SK-N-SH treated with all-trans-retinoic acid at 6 μM for 48 hours (cell line): Measurements from ENCODE around the gene MAST4.

Experiments used
- ATAC-seq: fragments of 200-7000 bp; cut with Tn5 transposase; 3 replicates; pipeline ENCODE4 v1.9.1; 2020; ENCODE audit warnings: mild to moderate bottlenecking, moderate library complexity
- ARNTL ChIP-seq: fragments of 450-650 bp; formaldehyde crosslinking; IDR thresholded peaks from 2 replicates; pipeline ENCODE4 v1.5.0; 2020; ENCODE audit warnings: low read depth, mild to moderate bottlenecking, moderate library complexity, borderline replicate concordance
- BACH2 ChIP-seq: fragments of 250-450 bp; sonication (Bioruptor Pico); IDR thresholded peaks from 2 replicates; pipeline ENCODE4 v1.9.0; 2021; ENCODE audit warnings: mild to moderate bottlenecking, borderline replicate concordance
- CSDC2 ChIP-seq: fragments of 250-450 bp; sonication (Bioruptor Pico); IDR thresholded peaks from 2 replicates; pipeline ENCODE4 v1.5.0; 2020; ENCODE audit warnings: mild to moderate bottlenecking, moderate library complexity
- CSRNP3 ChIP-seq: fragments of 250-450 bp; sonication (Bioruptor Pico); IDR thresholded peaks from 2 replicates; pipeline ENCODE4 v1.5.1; 2021; ENCODE audit warnings: mild to moderate bottlenecking, moderate library complexity
- ESRRG ChIP-seq: fragments of 250-450 bp; sonication (Bioruptor Pico); IDR thresholded peaks from 2 replicates; pipeline ENCODE4 v1.6.1; 2021; ENCODE audit warnings: mild to moderate bottlenecking
- GLIS3 ChIP-seq: fragments of 250-450 bp; sonication (Bioruptor Pico); IDR thresholded peaks from 2 replicates; pipeline ENCODE4 v1.5.0; 2020; ENCODE audit warnings: mild to moderate bottlenecking, moderate library complexity
- ISL1 ChIP-seq: fragments of 250-450 bp; sonication (Bioruptor Pico); IDR thresholded peaks from 2 replicates; pipeline ENCODE4 v2.1.2; 2022; ENCODE audit warnings: mild to moderate bottlenecking, moderate library complexity
- OSR1 ChIP-seq: fragments of 250-450 bp; sonication (Bioruptor Pico); IDR thresholded peaks from 2 replicates; pipeline ENCODE4 v1.8.0; 2022; ENCODE audit warnings: moderate library complexity, mild to moderate bottlenecking, inconsistent platforms
- PATZ1 ChIP-seq: fragments of 250-450 bp; sonication (Bioruptor Pico); IDR thresholded peaks from 2 replicates; pipeline ENCODE4 v1.8.0; 2020; ENCODE audit warnings: mild to moderate bottlenecking, moderate library complexity, borderline replicate concordance
- POU6F1 ChIP-seq: fragments of 250-450 bp; sonication (Bioruptor Pico); IDR thresholded peaks from 2 replicates; pipeline ENCODE4 v1.8.0; 2021; ENCODE audit warnings: low read depth, mild to moderate bottlenecking, moderate library complexity, borderline replicate concordance
- PPARA ChIP-seq: fragments of 250-450 bp; sonication (Bioruptor Pico); IDR thresholded peaks from 2 replicates; pipeline ENCODE4 v1.5.0; 2020; ENCODE audit warnings: mild to moderate bottlenecking, borderline replicate concordance
- RARB ChIP-seq: fragments of 250-450 bp; sonication (Bioruptor Pico); IDR thresholded peaks from 2 replicates; pipeline ENCODE4 v1.8.0; 2021; ENCODE audit warnings: mild to moderate bottlenecking, moderate library complexity
- SNAI2 ChIP-seq: fragments of 250-450 bp; sonication (Bioruptor Pico); IDR thresholded peaks from 2 replicates; pipeline ENCODE4 v1.5.0; 2020; ENCODE audit warnings: mild to moderate bottlenecking, moderate library complexity
- TOX ChIP-seq: fragments of 250-450 bp; sonication (Bioruptor Pico); IDR thresholded peaks from 2 replicates; pipeline ENCODE4 v1.8.0; 2021; ENCODE audit warnings: mild to moderate bottlenecking, moderate library complexity, borderline replicate concordance
- ZC3H10 ChIP-seq: fragments of 250-450 bp; sonication (Bioruptor Pico); IDR thresholded peaks from 2 replicates; pipeline ENCODE4 v1.5.1; 2021; ENCODE audit warnings: mild to moderate bottlenecking, moderate library complexity
- ZFP3 ChIP-seq: fragments of 250-450 bp; sonication (Bioruptor Pico); IDR thresholded peaks from 2 replicates; pipeline ENCODE4 v1.5.0; 2020; ENCODE audit warnings: mild to moderate bottlenecking, moderate library complexity
- ZFP30 ChIP-seq: fragments of 450-650 bp; formaldehyde crosslinking; IDR thresholded peaks from 2 replicates; pipeline ENCODE4 v1.5.0; 2022; ENCODE audit warnings: mild to moderate bottlenecking, moderate library complexity
- ZNF565 ChIP-seq: fragments of 450-650 bp; formaldehyde crosslinking; conservative IDR thresholded peaks from 2 replicates; pipeline ENCODE4 v1.5.0; 2020; ENCODE audit warnings: low read depth, mild to moderate bottlenecking, moderate library complexity
- ZNF8 ChIP-seq: fragments of 450-650 bp; formaldehyde crosslinking; IDR thresholded peaks from 2 replicates; pipeline ENCODE4 v1.5.0; 2020; ENCODE audit warnings: mild to moderate bottlenecking, moderate library complexity
- TF ChIP-seq, protein P1 (sequence below): fragments of 250-450 bp; sonication (Bioruptor Pico); IDR thresholded peaks from 2 replicates; pipeline ENCODE4 v1.5.0; 2020; ENCODE audit warnings: mild to moderate bottlenecking, moderate library complexity

Gene MAST4

DNA sequence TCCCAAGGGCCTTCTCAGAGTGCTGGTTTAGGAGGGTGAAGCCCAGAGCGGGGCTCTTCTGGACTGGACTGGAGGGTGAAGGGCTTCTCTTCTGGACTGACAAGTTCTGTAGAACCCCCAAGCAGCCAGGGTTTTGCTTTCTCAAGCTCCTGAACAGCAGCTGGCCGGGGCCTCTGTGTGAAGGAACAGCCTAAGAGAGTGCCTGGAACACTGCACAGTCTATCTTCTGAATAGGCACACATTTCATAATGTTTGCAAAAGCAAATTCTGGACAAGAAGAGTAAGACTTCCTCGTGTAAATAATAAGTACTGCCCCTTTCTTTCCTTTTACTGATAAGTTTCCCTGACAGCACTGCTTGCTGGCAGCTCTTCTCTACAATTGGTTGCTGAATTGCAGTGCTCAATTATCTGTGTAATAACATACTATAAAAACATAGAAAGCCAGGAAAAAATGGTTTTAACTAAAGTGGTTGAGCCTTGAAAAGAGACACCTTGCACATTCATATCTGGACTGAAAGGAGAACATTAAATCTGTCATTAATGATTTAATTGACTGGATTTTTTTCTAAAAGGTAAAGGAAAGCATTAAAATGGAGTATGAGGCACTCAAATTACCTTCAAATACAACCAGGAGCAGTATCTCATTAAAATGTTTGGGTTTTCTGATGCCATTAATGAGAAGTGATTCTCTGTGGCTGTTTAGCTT is 20.5 kb downstream of the MAST4 start:
- ATAC-seq: no peak
- no peak for TF ChIP-seq ISL1 (CRISPR knock-in tag)
- TF ChIP-seq TOX: no peak
- no peak for TF ChIP-seq ZFP30 (CRISPR knock-in tag)
- no peak for TF ChIP-seq ESRRG (CRISPR knock-in tag)
- TF ChIP-seq ZNF8 (CRISPR knock-in tag): no peak
- TF ChIP-seq PATZ1 (CRISPR knock-in tag): no peak
- no peak for TF ChIP-seq ARNTL
- TF ChIP-seq OSR1 (CRISPR knock-in tag): no peak
- TF ChIP-seq ZFP3 (CRISPR knock-in tag): no peak

- ATAC-seq: no peak
- no peak for TF ChIP-seq ZC3H10
- TF ChIP-seq, protein P1, sequence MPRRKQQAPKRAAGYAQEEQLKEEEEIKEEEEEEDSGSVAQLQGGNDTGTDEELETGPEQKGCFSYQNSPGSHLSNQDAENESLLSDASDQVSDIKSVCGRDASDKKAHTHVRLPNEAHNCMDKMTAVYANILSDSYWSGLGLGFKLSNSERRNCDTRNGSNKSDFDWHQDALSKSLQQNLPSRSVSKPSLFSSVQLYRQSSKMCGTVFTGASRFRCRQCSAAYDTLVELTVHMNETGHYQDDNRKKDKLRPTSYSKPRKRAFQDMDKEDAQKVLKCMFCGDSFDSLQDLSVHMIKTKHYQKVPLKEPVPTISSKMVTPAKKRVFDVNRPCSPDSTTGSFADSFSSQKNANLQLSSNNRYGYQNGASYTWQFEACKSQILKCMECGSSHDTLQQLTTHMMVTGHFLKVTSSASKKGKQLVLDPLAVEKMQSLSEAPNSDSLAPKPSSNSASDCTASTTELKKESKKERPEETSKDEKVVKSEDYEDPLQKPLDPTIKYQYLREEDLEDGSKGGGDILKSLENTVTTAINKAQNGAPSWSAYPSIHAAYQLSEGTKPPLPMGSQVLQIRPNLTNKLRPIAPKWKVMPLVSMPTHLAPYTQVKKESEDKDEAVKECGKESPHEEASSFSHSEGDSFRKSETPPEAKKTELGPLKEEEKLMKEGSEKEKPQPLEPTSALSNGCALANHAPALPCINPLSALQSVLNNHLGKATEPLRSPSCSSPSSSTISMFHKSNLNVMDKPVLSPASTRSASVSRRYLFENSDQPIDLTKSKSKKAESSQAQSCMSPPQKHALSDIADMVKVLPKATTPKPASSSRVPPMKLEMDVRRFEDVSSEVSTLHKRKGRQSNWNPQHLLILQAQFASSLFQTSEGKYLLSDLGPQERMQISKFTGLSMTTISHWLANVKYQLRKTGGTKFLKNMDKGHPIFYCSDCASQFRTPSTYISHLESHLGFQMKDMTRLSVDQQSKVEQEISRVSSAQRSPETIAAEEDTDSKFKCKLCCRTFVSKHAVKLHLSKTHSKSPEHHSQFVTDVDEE (CRISPR knock-in tag): no peak
- TF ChIP-seq CSDC2 (CRISPR knock-in tag): no peak
- no peak for TF ChIP-seq SNAI2 (CRISPR knock-in tag)
- no peak for TF ChIP-seq POU6F1 (CRISPR knock-in tag)
- TF ChIP-seq, all 23 proteins: peak for 0
Observed at GRCh38 chr5:66617226-66617861, 21.2 kb downstream of the MAST4 start.

- TF ChIP-seq PPARA (CRISPR knock-in tag): no peak
- ATAC-seq: no peak
Observed at GRCh38 chr5:66617991-66618768, 22.0 kb downstream of the MAST4 start.

GRCh38 chr5:66620711-66621110 is 24.5 kb downstream of the MAST4 start:
- ATAC-seq: no peak
- TF ChIP-seq RARB (CRISPR knock-in tag): no peak
- no peak for TF ChIP-seq CSRNP3 (CRISPR knock-in tag)
- no peak for TF ChIP-seq ZNF565 (CRISPR knock-in tag)
- TF ChIP-seq ZC3H10: no peak
- no peak for TF ChIP-seq PPARA (CRISPR knock-in tag)
- TF ChIP-seq BACH2: no peak
- TF ChIP-seq GLIS3 (CRISPR knock-in tag): no peak
- no peak for TF ChIP-seq SNAI2 (CRISPR knock-in tag)
- TF ChIP-seq ESRRG (CRISPR knock-in tag): no peak
- TF ChIP-seq POU6F1 (CRISPR knock-in tag): no peak
- no peak for TF ChIP-seq CSDC2 (CRISPR knock-in tag)
